Activated CD8-positive, alpha-beta T cell treated with anti-CD3 and anti-CD28 coated beads for 36 hours (primary cell): ENCODE data around the gene CNPY4. TPM values are rescaled to one million over a fixed set of nuclear protein-coding genes. Genes with fewer than 3 reads are reported as not detected.
A peak's percentile ranks its signal among the peaks of the same experiment; 100 is the strongest.
"Not testable (repeated sequence)": the region's sequence is repeated elsewhere in the genome, so short reads cannot be mapped to it uniquely, and the experiment has no call there.

Experiments used
- ATAC-seq: fragments of 200-7000 bp; cut with Tn5 transposase; one replicate; pipeline ENCODE4 v1.10.0; 2021; ENCODE audit warnings: mild to moderate bottlenecking, moderate library complexity
- CTCF ChIA-PET: fragments of 350-600 bp; sonication (Branson Sonifier 250); formaldehyde crosslinking; loops from one replicate; lab custom pipeline; 2021; ENCODE audit warnings: antibody characterized with exemption; lab: Charles Lee
- POLR2A ChIA-PET: fragments of 350-600 bp; sonication (Branson Sonifier 250); formaldehyde crosslinking; loops from one replicate; lab custom pipeline; 2021; ENCODE audit warnings: antibody characterized with exemption; lab: Charles Lee
- DNase-seq: peaks from one replicate; pipeline ENCODE4 v3.0.0-alpha.2; 2020
- H3K27ac Mint-ChIP-seq: one replicate; pipeline ENCODE4 v1.8.0; 2021; ENCODE audit warnings: mild to moderate bottlenecking, mixed read lengths
- H3K27me3 Mint-ChIP-seq: one replicate; pipeline ENCODE4 v1.8.0; 2021; ENCODE audit warnings: mixed read lengths
- H3K36me3 Mint-ChIP-seq: one replicate; pipeline ENCODE4 v1.8.0; 2021; ENCODE audit warnings: low read depth, mixed read lengths
- H3K4me1 Mint-ChIP-seq: one replicate; pipeline ENCODE4 v1.8.0; 2021; ENCODE audit warnings: low read depth, mixed read lengths
- H3K4me3 Mint-ChIP-seq: one replicate; pipeline ENCODE4 v1.8.0; 2021; ENCODE audit warnings: mild to moderate bottlenecking, moderate library complexity, mixed read lengths
- H3K9me3 Mint-ChIP-seq: one replicate; pipeline ENCODE4 v1.8.0; 2021; ENCODE audit warnings: mixed read lengths
- CTCF ChIP-seq: fragments of 200-600 bp; IDR thresholded peaks from one replicate; pipeline ENCODE4 v1.8.0; 2022; ENCODE audit warnings: antibody characterized with exemption, mild to moderate bottlenecking
- intact Hi-C: fragments of 100-400 bp; cut with micrococcal nuclease; formaldehyde crosslinking; loops from one replicate; pipeline ENCODE4 v1.10.0; 2022
- total RNA-seq, 2 experiments: library from RNA; stranded (reverse); gene quantifications; one replicate each; pipeline ENCODE4 v1.2.3, GENCODE V29; 2021

Gene CNPY4
- total RNA-seq, 2 experiments from 2014 or later, result 9.8 to 10.4 TPM

DNA sequence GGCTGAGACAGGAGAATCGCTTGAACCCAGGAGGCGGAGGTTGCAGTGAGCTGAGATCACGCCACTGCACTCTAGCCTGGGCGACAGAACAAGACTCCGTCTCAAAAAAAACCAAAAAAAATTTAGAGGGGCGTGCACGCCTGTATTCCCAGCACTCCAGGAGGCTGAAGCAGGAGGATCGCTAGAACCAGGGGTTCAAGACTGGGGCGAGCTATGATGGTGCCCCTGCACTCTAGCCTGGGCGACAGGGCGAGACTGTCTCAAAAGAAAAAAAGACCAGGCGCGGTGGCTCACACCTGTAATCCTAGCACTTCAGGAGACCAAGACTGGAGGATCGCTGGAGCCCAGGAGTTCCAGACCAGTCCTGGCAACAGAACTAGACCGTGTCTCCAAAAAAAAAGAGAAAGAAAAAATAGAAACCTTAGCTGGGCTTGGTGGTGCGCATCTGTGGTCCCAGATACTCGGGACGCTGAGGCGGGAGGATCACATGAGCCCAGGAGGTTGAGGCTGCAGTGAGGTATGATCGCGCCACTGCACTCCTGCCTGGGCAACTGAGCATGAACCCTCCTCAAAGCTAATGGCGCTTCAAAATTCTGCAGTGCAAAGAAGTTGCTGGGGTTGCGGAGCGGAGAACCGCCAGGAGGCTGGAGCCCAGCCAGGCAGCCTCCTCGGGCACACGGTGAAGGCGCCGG, 7.0 kb downstream of the CNPY4 start:
- no peak for DNase-seq
- H3K36me3 Mint-ChIP-seq, result peaks cover 8% of the 10 kb centered on the region
- intact Hi-C loops, result loop anchor here (10.0 kb wide), 1 partner anchor 212 kb away; the partner anchor contains the start of gene TRIM4
- no peaks in the 10 kb centered on the region for H3K9me3 Mint-ChIP-seq
- peak overlapping the region; percentile 99 for H3K4me3 Mint-ChIP-seq
- H3K27ac Mint-ChIP-seq, result peak overlapping the region; percentile 100
- CTCF ChIA-PET, result interaction anchor here (0.9 to 1.1 kb wide), 2 partner anchors 25 to 147 kb away, joined by 3 to 7 read pairs; partner anchors contain the start of genes AP4M1 and MCM7
- ATAC-seq, result no peak
- H3K4me1 Mint-ChIP-seq, result peaks cover 24% of the 10 kb centered on the region
- no peaks in the 10 kb centered on the region for H3K27me3 Mint-ChIP-seq
- POLR2A ChIA-PET, result interaction anchor here (0.6 to 4.9 kb wide), 11 partner anchors 12 to 302 kb away, joined by 3 to 43 read pairs (median 4); partner anchors contain the start of genes AP4M1, COPS6, MCM7 and ZCWPW1
- no peak for TF ChIP-seq CTCF

- Mint-ChIP-seq H3K27ac (peak within 1 kb of the TSS; percentile 100), H3K27me3 (no peaks in the 10 kb centered on the region), H3K4me3 (peak within 1 kb of the TSS; percentile 99)
Observed at GRCh38 chr7:100126931-100127865, 7.8 kb downstream of the CNPY4 start, which contains the start of gene MBLAC1. MBLAC1 (plus strand) TSS chr7:100126967; CDS start chr7:100127396, 429 bp downstream.

GRCh38 chr7:100127866-100128636, 8.6 kb downstream of the CNPY4 start:
- peak; percentile 14 for ATAC-seq
- Mint-ChIP-seq H3K4me1 (peaks cover 22% of the 10 kb centered on the region), H3K27ac (peak overlapping the region; percentile 72), H3K4me3 (peak overlapping the region; percentile 99), H3K9me3 (no peaks in the 10 kb centered on the region), H3K27me3 (no peaks in the 10 kb centered on the region), H3K36me3 (peaks cover 3% of the 10 kb centered on the region)
- DNase-seq, result peak; percentile 56
- no peak for TF ChIP-seq CTCF
- ChIA-PET POLR2A (interaction anchor here (0.5 to 4.9 kb wide), 7 partner anchors 14 to 202 kb away, joined by 3 to 43 read pairs (median 3); partner anchors contain the start of genes AP4M1 and MCM7), CTCF (interaction anchor here (0.6 to 2.8 kb wide), 10 partner anchors 12 to 461 kb away, joined by 3 to 14 read pairs (median 3); partner anchors contain the start of genes AP4M1, LAMTOR4 and MCM7)
- intact Hi-C loops, result loop anchor here (10.0 kb wide), 1 partner anchor 213 kb away; the partner anchor contains the start of gene TRIM4

More at GRCh38 chr7:100126931-100127865, 7.8 kb downstream of the CNPY4 start, which contains the start of gene MBLAC1:
- H3K9me3 Mint-ChIP-seq, result no peaks in the 10 kb centered on the region
- CTCF ChIA-PET, result interaction anchor here (1.0 to 1.1 kb wide), 2 partner anchors 26 to 55 kb away, joined by 3 to 7 read pairs; partner anchors contain the start of genes AP4M1 and MCM7
- intact Hi-C loops, result loop anchor here (10.0 kb wide), 1 partner anchor 212 kb away; the partner anchor contains the start of gene TRIM4
- DNase-seq, result peak; percentile 95
- POLR2A ChIA-PET, result interaction anchor here (0.6 to 4.9 kb wide), 11 partner anchors 12 to 301 kb away, joined by 3 to 43 read pairs (median 4); partner anchors contain the start of genes AP4M1, COPS6, MCM7 and ZCWPW1
- H3K4me1 Mint-ChIP-seq, result peaks cover 24% of the 10 kb centered on the region
- H3K36me3 Mint-ChIP-seq, result peaks cover 8% of the 10 kb centered on the region
- TF ChIP-seq CTCF, result no peak
- peak; percentile 84 for ATAC-seq

- peaks cover 1% of the 10 kb centered on the region for H3K36me3 Mint-ChIP-seq
- POLR2A ChIA-PET, result interaction anchor here (0.5 to 4.9 kb wide), 8 partner anchors 14 to 201 kb away, joined by 3 to 43 read pairs (median 3); partner anchors contain the start of genes AP4M1 and MCM7
- no peaks in the 10 kb centered on the region for H3K27me3 Mint-ChIP-seq
- no peak for DNase-seq
- no peak for TF ChIP-seq CTCF
- intact Hi-C loops, result loop anchor here (10.0 kb wide), 1 partner anchor 214 kb away; the partner anchor contains the start of gene TRIM4
- ATAC-seq, result no peak
- H3K27ac Mint-ChIP-seq, result peak overlapping the region; percentile 72
- H3K9me3 Mint-ChIP-seq, result no peaks in the 10 kb centered on the region
- H3K4me1 Mint-ChIP-seq, result peaks cover 22% of the 10 kb centered on the region
- peak overlapping the region; percentile 99 for H3K4me3 Mint-ChIP-seq
- CTCF ChIA-PET, result interaction anchor here (0.6 to 2.8 kb wide), 12 partner anchors 12 to 460 kb away, joined by 3 to 14 read pairs (median 4); partner anchors contain the start of genes AP4M1, LAMTOR4 and MCM7
Observed at GRCh38 chr7:100128637-100128963, 9.2 kb downstream of the CNPY4 start.

GRCh38 chr7:100130220-100130607, 10.8 kb downstream of the CNPY4 start:
- H3K27ac Mint-ChIP-seq, ATAC-seq, DNase-seq, H3K9me3 Mint-ChIP-seq, H3K36me3 Mint-ChIP-seq, H3K4me3 Mint-ChIP-seq, H3K27me3 Mint-ChIP-seq: not testable (repeated sequence)
- ChIA-PET CTCF (interaction anchor here (0.6 to 5.5 kb wide), 42 partner anchors 8 to 615 kb away, joined by 3 to 60 read pairs (median 5); partner anchors contain the start of genes AP4M1, COPS6, GAL3ST4 and GJC3), POLR2A (interaction anchor here (1.6 kb wide), 1 partner anchor 29 kb away, joined by 4 read pairs; the partner anchor contains the start of gene MCM7)
- intact Hi-C loops, result loop anchor here (10.0 kb wide), 1 partner anchor 275 kb away; no protein-coding TSS in a partner anchor
- peaks cover 13% of the 10 kb centered on the region for H3K4me1 Mint-ChIP-seq
